GM12892 (cell line): ENCODE measurements around the gene VAPB.

ENCODE experiments used
- POLR2A ChIP-seq: IDR thresholded peaks from 2 replicates; pipeline ENCODE4 v1.6.1; 2011; ENCODE audit warnings: low read depth, low read length, control low read depth
- POLR2AphosphoS5 ChIP-seq: IDR thresholded peaks from 2 replicates; pipeline ENCODE4 v1.6.1; 2011; ENCODE audit warnings: low read depth, low read length, control low read depth
- TAF1 ChIP-seq: IDR thresholded peaks from 2 replicates; pipeline ENCODE4 v1.6.1; 2011; ENCODE audit warnings: low read depth, mild to moderate bottlenecking, control low read depth, low read length, borderline replicate concordance

- TF ChIP-seq POLR2A = no peak
- TF ChIP-seq POLR2AphosphoS5 = no peak
- no peak for TF ChIP-seq TAF1
Measured at GRCh38 chr20:58377017-58377416, 12.0 kb upstream of the VAPB start.
